Central memory CD4-positive, alpha-beta T cell (primary cell): Measurements from ENCODE around the gene CPNE9.

Experiments
- DNase-seq: peaks from one replicate; pipeline ENCODE4 v3.0.0; 2022
- total RNA-seq, 3 experiments: gene quantifications; one replicate each; lab custom pipeline; 2026; lab: John Stamatoyannopoulos, UW

The CPNE9 gene, protein sequence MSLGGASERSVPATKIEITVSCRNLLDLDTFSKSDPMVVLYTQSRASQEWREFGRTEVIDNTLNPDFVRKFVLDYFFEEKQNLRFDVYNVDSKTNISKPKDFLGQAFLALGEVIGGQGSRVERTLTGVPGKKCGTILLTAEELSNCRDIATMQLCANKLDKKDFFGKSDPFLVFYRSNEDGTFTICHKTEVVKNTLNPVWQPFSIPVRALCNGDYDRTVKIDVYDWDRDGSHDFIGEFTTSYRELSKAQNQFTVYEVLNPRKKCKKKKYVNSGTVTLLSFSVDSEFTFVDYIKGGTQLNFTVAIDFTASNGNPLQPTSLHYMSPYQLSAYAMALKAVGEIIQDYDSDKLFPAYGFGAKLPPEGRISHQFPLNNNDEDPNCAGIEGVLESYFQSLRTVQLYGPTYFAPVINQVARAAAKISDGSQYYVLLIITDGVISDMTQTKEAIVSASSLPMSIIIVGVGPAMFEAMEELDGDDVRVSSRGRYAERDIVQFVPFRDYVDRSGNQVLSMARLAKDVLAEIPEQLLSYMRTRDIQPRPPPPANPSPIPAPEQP
- total RNA-seq = 0.16 to 0.77 (median 0.39) reads per million in 3 experiments

GRCh38 chr3:9703736-9704346, at the start of gene CPNE9:
CPNE9 (plus strand) TSS chr3:9703833; CDS start chr3:9703997, 164 bp downstream.
- DNase-seq = no peak

GRCh38 chr3:9659849-9660248, 43.8 kb upstream of the CPNE9 start:
- DNase-seq = no peak

- DNase-seq = no peak
These were observed 42.7 kb upstream of the CPNE9 start for GRCh38 chr3:9660972-9661371.

DNA sequence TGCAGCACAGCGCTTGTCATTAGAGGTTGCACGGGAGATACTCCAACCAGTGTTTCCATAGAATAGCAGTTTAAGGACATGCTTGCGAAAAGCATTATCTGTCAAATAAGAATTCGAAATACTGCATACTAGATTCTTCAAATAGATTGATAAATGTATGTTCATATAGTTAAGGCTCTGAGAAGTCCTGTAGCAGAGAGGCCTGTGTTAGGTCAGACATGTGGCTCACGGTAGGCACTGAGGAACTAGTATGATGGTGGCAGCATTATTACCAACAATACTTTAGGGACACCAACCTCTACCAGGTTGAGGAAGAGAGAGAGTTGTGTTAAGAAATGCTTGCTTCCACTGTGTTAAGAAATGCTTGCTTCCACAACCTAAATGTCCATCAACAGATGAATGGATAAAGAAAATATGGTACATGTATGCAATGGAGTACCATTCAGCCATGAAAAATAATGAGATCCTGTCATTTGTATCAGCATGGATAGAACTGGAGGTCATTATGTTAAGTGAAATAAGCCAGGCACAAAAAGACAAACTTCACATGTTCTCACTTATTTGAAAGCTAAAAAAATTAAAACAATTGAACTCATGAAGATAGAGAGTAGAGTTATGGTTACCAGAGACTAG, 39.4 kb upstream of the CPNE9 start:
- no peak for DNase-seq

DNA sequence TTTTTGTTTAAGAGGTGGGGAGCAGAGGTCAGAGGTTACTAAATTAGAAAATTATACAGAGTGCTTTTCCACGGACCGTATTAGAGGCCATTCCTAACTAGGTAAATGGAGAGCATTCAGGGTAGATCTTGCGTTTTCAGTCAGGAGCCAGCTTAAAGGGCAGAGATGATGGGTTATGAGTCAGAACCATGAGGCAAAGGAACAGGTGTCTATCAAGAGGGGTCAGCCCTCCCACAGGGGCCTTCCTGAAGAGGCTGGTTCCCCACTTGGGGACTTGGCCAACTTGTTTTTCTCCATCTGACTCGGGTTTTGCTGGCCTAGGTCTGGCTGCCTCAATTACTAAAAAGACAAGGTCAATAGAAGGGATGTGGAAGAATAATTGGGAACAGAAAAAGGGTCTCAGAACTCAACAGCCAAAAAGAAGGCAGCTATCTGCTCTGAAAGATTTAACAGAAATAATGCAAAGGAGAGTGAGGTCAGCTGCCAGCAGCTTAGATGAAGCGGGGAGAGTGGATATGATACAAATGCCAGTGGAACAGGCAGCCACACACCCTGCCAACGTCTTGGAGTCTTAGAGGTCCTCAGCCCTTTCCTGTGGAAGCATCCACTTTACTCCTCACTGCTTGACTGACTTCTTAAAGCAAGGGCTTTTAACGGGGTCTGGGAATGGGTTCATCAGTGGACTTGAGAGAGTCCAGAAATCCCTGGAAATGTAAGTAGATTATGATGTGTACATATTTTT, 36.8 kb upstream of the CPNE9 start:
- no peak for DNase-seq

DNA sequence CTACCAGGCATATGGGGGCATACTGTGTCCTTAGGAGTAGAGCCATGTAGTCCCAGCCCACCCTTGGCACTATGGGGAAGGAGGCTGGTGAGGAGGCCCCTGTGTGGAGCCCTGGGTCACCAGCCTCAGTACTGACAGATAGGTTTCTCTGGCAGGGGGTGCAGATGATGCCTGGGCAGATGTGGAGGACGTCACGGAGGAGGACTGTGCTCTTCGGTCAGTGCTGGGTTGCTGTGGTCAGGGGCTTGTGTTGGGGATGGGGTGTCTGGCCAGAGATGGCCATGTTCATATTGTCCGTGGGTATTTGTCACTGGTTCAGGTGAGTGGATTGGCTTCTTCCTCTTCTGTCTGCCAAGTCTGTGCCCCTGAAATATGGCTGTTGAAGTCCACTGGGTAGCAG, 34.4 kb upstream of the CPNE9 start:
- DNase-seq = no peak

GRCh38 chr3:9669720-9670432, 33.8 kb upstream of the CPNE9 start:
- no peak for DNase-seq

- DNase-seq = no peak
These were observed 30.6 kb upstream of the CPNE9 start for GRCh38 chr3:9673082-9673481.

DNA sequence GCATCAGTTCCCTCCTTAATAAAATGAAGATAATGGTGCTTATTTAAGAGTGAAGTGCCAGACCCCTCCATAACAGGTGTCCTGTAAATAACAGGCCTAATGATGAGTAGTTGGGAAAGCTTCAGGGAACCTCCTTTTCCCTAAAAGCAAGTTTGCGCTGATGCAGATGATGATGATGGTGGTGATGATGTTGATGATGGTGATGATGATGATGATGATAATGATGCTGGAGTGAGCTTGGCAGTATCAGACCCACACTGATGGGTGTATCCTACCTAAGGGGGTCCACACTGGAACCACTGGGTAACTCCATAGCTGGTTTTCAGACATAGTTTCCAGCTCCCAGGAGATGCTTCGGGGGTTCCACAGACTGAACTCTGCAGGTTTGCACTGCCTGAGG, 29.9 kb upstream of the CPNE9 start:
- DNase-seq = no peak

DNA sequence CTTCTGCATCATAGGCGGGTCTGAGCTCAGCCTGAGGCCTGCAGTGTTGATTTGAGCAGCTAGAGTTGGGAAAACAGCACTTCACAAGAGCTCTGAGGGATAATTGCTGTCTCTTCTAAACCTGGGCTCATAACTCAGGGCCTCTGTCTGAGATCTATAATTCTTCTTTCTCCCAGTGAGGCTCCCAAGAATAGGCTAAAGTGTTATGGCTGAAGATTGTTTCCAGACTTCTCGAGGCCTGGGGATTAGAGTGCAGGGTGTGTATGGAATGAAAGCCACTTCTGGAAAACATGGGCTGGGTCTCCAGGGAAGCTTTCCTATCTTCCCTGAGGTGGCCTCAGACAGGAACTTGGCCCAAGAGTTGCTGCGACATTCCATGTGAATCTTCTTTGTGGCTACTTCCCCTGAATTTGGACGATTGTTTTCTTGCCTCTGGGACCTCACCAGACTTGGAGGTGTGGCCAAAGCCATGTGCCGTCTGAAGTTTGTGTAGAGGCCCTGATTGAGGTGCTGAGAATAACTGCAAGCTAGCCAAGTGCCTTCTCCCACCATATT, 27.8 kb upstream of the CPNE9 start:
- no peak for DNase-seq

GRCh38 chr3:9676785-9677184, 26.8 kb upstream of the CPNE9 start:
- DNase-seq = no peak

DNA sequence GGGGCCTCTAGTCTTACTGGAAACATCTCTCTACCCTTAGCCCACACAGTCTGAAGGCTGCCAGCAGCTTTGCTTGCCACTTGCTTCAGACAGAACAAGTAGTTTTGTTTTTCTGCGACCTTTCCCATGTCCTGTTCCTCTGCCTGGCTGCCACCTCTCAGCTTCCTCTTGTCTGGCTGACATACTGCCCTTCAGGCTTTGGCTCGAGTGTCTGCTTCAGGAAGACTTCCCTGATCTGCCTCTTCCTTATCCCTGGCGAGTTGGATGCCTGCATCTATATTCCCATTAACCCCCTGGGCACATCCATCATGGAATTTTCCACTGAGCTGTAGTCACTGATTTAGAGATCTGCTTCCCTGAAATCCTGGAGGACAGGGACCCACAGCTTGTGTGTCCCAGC, 25.1 kb upstream of the CPNE9 start:
- no peak for DNase-seq

DNA sequence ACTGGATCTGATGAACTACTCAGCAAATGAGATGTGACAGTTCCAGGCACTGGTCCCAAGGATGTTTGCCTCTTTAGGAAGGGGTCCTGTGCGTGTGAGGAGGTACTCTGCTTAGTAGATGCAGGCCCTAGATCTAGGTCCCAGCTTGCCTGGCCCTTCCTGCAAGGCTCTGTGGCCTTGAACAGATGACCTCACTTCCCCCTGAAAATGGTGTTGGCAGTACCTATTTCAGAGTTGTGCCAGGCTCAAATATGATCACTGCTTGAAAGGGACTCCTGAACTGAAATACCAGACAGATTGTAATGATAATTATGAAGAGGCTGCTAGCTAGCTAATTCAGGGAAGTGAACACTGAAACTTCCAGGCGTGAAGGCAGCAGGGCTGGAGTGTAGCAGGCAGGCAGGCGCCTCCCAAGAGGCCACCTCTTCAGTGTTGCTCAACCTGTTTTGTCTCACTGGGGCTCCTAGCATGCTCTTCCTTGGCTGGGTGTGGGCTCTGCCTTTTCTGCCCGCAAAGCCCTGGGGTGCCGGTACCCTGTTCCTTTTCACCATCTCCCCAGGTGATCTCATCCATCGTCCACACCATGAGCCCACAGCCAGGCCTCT, 24.1 kb upstream of the CPNE9 start:
- no peak for DNase-seq

DNA sequence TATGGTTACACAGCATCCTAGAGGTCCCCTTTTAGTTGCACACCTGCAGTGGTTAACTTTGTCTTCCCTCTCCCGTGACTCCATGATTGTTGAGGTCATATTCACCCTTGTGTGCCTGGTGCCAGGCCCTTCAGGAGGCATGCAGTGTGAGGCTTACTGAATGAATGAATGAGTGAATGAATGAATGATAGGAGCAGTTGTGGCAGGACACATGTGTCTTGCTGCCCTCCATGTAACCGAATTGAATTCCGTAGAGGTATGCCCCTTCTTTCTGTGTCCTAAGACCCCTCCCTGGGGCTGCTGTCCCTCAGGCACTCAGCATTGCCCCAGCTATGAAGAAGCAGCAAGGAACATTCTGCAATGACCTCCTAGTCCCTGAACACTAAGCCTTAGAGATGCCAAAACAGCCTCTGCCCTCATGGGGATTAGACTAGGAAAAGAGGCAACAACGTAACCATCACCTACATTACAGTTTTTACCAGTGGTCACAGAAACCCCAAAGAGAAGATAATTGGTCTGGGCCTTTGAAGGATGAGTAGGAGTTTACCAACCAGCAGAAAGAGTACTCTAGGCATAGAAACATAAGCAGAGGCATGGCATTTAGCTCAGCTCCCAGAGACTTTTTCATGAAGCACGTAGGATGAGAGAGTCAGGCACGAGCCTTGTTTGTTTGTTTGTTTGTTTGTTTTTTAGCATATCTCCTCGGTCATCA, 22.5 kb upstream of the CPNE9 start:
- no peak for DNase-seq

DNA sequence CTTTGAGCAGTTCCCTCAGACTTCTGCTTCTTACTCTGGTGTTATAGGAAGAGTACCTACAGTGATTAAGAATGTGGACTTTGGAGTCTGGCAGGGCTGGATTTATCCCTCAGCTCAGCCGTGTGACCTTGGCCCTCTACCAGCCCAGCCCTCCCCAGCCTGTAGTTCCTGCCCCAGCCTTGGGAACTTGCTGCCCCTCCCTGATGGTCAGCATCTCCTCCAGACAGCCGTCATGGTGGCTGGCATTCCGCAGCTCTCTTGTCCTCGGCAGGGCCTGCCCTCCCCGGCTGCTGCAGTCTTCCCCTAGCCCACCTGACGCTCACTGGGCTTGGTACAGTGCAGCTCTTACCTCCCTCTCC, 21.9 kb upstream of the CPNE9 start:
- no peak for DNase-seq

GRCh38 chr3:9682096-9682495, 21.5 kb upstream of the CPNE9 start:
- no peak for DNase-seq

GRCh38 chr3:9683426-9683825, 20.2 kb upstream of the CPNE9 start:
- DNase-seq = no peak

DNA sequence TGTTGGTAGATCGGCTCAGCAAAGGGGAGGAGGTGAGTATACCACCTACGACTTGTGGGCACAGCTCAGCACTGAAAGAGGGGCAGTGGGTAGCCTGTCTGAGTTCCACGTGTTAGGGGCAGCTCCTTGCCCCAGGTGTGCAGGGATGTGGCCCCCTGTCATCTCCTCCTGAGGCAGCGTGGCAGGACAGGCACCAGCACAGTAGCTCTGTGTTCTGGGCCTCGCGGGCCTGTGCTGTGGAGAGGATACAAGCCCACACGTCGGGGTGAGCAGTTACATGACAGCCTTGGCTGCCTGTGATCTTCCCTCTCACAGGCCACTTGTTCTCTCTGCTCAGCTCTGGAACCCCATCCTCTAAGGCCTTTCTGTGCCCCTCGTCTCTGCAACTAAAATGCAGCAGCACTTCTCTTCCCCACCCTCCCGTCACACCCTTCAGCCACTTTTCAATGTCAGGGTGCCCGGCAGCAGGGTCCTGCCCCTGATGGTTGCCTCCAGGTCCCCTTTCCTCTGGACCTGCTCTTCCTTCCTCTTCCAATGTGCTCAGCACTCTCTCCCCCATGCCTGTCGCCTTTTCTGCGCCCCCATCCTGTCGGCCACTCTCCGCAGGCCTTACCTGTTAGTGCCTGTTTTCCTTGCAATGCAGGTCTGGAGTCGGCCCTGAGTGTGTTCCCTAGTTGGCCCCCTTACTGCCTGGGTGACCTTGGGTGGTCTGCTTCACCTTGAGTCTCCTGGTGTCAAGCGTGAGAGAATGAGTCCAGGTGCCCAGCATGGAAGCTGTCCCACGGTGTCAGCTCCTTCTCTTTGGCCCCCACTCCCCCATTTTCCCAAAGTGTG, 18.2 kb upstream of the CPNE9 start:
- no peak for DNase-seq

GRCh38 chr3:9686050-9686550, 17.5 kb upstream of the CPNE9 start:
- DNase-seq = no peak

GRCh38 chr3:9686703-9687102, 16.9 kb upstream of the CPNE9 start:
- DNase-seq = no peak
